K562 (cell line): ENCODE results near the gene HOXA7.

Experiments
- POLR2A ChIP-seq: fragments of 450-650 bp; conservative IDR thresholded peaks from 2 replicates; pipeline ENCODE4 v1.6.1; 2016
- TAF1 ChIP-seq: IDR thresholded peaks from 2 replicates; pipeline ENCODE4 v1.6.1; 2011; ENCODE audit warnings: mild to moderate bottlenecking, low read length, moderate library complexity; ENCODE audit not compliant: insufficient read depth, control insufficient read depth, severe bottlenecking; ENCODE audit errors: extremely low read depth
- TF ChIP-seq, protein P1 (sequence below), 2 experiments: fragments of 450-650 bp; IDR thresholded peaks; 2 replicates each; pipeline ENCODE4 v1.6.1; 2016; ENCODE audit warnings: mild to moderate bottlenecking in 2 of 2, borderline replicate concordance in 1 of 2, low read depth in 1 of 2, moderate library complexity in 1 of 2

DNA sequence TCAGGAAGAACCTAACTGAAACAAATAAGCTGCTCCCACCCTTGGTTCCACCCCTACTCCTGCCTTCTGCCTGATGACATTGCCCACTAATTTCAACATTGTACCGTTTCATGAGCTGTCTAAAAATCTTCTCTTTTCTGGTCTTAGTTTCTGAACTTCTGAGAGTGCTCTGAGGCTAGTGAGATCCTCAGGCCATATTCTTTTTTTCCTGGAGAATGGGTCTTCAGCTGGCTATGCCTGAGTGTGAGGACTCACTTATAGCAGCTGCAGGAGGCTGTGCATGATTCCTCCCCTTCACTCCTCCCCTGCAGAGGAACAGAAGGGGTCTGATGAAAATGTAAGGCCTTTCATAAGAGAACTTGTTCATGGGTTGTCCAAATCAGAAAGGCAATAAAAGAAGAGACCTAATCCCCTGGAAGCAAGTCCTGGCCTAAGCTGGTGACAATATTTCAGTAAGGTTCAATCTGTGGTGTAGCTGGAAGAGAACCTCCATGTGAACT, 37.0 kb downstream of the HOXA7 start:
- TF ChIP-seq POLR2A, result no peak
- no peak for TF ChIP-seq TAF1
- TF ChIP-seq, protein P1, sequence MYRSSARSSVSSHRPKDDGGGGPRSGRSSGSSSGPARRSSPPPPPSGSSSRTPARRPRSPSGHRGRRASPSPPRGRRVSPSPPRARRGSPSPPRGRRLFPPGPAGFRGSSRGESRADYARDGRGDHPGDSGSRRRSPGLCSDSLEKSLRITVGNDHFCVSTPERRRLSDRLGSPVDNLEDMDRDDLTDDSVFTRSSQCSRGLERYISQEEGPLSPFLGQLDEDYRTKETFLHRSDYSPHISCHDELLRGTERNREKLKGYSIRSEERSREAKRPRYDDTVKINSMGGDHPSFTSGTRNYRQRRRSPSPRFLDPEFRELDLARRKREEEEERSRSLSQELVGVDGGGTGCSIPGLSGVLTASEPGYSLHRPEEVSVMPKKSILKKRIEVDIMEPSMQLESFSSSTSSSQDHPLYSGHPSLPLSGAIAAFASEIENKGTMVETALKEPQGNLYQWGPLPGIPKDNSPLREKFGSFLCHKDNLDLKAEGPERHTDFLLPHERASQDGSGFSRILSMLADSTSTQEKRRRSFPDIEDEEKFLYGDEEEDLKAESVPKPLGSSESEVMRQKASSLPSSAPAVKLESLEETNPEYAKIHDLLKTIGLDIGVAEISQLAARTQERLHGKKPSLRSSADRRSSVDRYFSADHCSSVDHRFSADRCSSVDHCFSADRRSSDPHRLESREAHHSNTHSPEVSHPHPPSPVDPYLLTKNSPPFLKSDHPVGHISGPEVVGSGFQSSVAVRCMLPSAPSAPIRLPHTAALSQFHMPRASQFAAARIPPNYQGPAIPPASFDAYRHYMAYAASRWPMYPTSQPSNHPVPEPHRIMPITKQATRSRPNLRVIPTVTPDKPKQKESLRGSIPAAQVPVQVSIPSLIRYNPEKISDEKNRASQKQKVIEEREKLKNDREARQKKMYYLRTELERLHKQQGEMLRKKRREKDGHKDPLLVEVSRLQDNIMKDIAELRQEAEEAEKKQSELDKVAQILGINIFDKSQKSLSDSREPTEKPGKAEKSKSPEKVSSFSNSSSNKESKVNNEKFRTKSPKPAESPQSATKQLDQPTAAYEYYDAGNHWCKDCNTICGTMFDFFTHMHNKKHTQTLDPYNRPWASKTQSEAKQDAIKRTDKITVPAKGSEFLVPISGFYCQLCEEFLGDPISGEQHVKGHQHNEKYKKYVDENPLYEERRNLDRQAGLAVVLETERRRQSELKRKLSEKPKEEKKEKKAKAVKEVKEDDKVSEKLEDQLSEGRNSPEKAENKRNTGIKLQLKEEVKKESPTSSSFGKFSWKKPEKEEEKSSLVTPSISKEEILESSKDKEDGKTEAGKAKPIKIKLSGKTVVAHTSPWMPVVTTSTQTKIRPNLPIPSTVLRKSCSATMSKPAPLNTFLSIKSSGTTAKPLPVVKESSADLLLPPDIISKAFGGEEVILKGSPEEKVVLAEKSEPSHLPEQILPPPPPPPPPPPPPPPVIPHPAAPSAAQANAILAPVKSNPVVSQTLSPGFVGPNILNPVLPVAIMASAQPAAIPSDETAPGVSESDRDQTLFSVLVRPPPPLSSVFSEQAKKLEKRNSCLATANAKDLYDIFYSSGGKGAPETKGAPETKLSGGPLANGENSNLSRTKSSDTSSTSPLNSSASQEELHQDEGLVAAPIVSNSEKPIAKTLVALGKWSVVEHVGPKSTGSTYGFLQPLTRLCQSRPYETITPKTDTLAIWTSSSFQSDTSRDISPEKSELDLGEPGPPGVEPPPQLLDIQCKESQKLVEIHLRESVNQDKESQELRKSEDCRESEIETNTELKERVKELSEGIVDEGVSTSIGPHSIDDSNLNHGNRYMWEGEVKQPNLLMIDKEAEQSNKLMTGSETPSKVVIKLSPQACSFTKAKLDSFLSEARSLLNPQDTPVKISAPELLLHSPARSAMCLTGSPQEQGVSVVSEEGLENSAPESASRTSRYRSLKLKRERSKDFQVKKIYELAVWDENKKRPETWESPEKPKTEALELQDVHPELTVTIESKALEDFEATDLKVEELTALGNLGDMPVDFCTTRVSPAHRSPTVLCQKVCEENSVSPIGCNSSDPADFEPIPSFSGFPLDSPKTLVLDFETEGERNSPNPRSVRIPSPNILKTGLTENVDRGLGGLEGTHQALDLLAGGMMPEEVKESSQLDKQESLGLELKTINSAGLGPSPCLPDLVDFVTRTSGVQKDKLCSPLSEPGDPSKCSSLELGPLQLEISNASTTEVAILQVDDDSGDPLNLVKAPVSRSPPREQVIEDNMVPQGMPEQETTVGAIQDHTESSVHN (IDR thresholded peaks at IDR 0.05; ENCODE audit: borderline replicate concordance in 1 of 2, low read depth in 1 of 2), result no peak
